ENCODE measurements around the gene SLC12A6. TPM values are rescaled to one million over a fixed set of nuclear protein-coding genes. Genes with fewer than 3 reads are reported as not detected.

Gene SLC12A6
- total RNA-seq, 2 experiments from 2014 or later, result 58.5 to 58.7 TPM

- no peaks in the 10 kb centered on the region for H3K27me3 ChIP-seq (ENCODE audit: control insufficient read depth in 1 of 2, insufficient read depth in 2 of 2, low read length in 2 of 2)
- no peak for TF ChIP-seq CTCF (IDR thresholded peaks at IDR 0.05)
- no peak overlapping the region for H3K27ac ChIP-seq (ENCODE audit: low read depth in 1 of 2, low read length in 2 of 2)
- Mint-ChIP-seq H3K9me3 (no peaks in the 10 kb centered on the region), H3K4me1 (ENCODE audit: low read depth) (no peaks in the 10 kb centered on the region), H3K27ac (no peak overlapping the region), H3K27me3 (peaks cover 4% of the 10 kb centered on the region), H3K4me3 (no peak overlapping the region), H3K36me3 (ENCODE audit: low read depth) (no peaks in the 10 kb centered on the region)
- ATAC-seq (ENCODE audit: poor library complexity), result no peak
- DNase-seq, result no peak
- CTCF ChIA-PET, result no interaction called here
- H3K4me3 ChIP-seq (ENCODE audit: low read length), result no peak overlapping the region
- no peaks in the 10 kb centered on the region for H3K4me1 ChIP-seq (ENCODE audit: insufficient read depth, low read length)
- H3K9me3 ChIP-seq (ENCODE audit: control insufficient read depth in 1 of 2, insufficient read depth in 1 of 2, low read length in 2 of 2), result no peaks in the 10 kb centered on the region
- H3K36me3 ChIP-seq (ENCODE audit: insufficient read depth, low read length), result no peaks in the 10 kb centered on the region
- POLR2A ChIA-PET, result interaction anchor here (0.7 kb wide), 1 partner anchor 656 kb away, joined by 3 read pairs; no protein-coding TSS in a partner anchor
- intact Hi-C loops (cut with DNase I, micrococcal nuclease), result no loop called here
Observed at GRCh38 chr15:34216527-34217270, 120.9 kb downstream of the SLC12A6 start.

GRCh38 chr15:34214135-34214534 lies 123.4 kb downstream of the SLC12A6 start:
- H3K36me3 Mint-ChIP-seq (ENCODE audit: low read depth), result no peaks in the 10 kb centered on the region

GRCh38 chr15:34213690-34214089 lies 123.9 kb downstream of the SLC12A6 start:
- intact Hi-C loops (cut with DNase I, micrococcal nuclease), result loop anchor here in 1 of 2 experiments (5.0 kb wide), 1 partner anchor 476 kb away; no protein-coding TSS in a partner anchor
- CTCF ChIA-PET, result no interaction called here
- no peaks in the 10 kb centered on the region for H3K9me3 Mint-ChIP-seq
- Histone ChIP-seq H3K9me3 (ENCODE audit: control insufficient read depth in 1 of 2, insufficient read depth in 1 of 2, low read length in 2 of 2) (no peaks in the 10 kb centered on the region), H3K27me3 (ENCODE audit: control insufficient read depth in 1 of 2, insufficient read depth in 2 of 2, low read length in 2 of 2) (no peaks in the 10 kb centered on the region), H3K4me1 (ENCODE audit: insufficient read depth, low read length) (peaks cover 8% of the 10 kb centered on the region), H3K36me3 (ENCODE audit: insufficient read depth, low read length) (no peaks in the 10 kb centered on the region), H3K27ac (ENCODE audit: low read depth in 1 of 2, low read length in 2 of 2) (no peak overlapping the region), H3K4me3 (ENCODE audit: low read length) (no peak overlapping the region)
- no peaks in the 10 kb centered on the region for H3K36me3 Mint-ChIP-seq (ENCODE audit: low read depth)
- peaks cover 8% of the 10 kb centered on the region for H3K4me1 Mint-ChIP-seq (ENCODE audit: low read depth)
- POLR2A ChIA-PET, result no interaction called here
- peaks cover 4% of the 10 kb centered on the region for H3K27me3 Mint-ChIP-seq
- DNase-seq (no peak), ATAC-seq (ENCODE audit: poor library complexity) (no peak)
- H3K27ac Mint-ChIP-seq, result no peak overlapping the region
- no peak overlapping the region for H3K4me3 Mint-ChIP-seq
- TF ChIP-seq CTCF (IDR thresholded peaks at IDR 0.05), result no peak

More at GRCh38 chr15:34214135-34214534, 123.4 kb downstream of the SLC12A6 start:
- no peak for TF ChIP-seq CTCF (IDR thresholded peaks at IDR 0.05)
- CTCF ChIA-PET, result no interaction called here
- Histone ChIP-seq H3K27ac (ENCODE audit: low read depth in 1 of 2, low read length in 2 of 2) (no peak overlapping the region), H3K27me3 (ENCODE audit: control insufficient read depth in 1 of 2, insufficient read depth in 2 of 2, low read length in 2 of 2) (no peaks in the 10 kb centered on the region), H3K9me3 (ENCODE audit: control insufficient read depth in 1 of 2, insufficient read depth in 1 of 2, low read length in 2 of 2) (no peaks in the 10 kb centered on the region), H3K4me1 (ENCODE audit: insufficient read depth, low read length) (peaks cover 6% of the 10 kb centered on the region), H3K36me3 (ENCODE audit: insufficient read depth, low read length) (no peaks in the 10 kb centered on the region), H3K4me3 (ENCODE audit: low read length) (no peak overlapping the region)
- no peak overlapping the region for H3K27ac Mint-ChIP-seq
- intact Hi-C loops (cut with DNase I, micrococcal nuclease), result loop anchor here in 1 of 2 experiments (5.0 kb wide), 1 partner anchor 477 kb away; no protein-coding TSS in a partner anchor
- H3K4me3 Mint-ChIP-seq, result no peak overlapping the region
- peaks cover 3% of the 10 kb centered on the region for H3K4me1 Mint-ChIP-seq (ENCODE audit: low read depth)
- POLR2A ChIA-PET, result no interaction called here
- no peak for DNase-seq
- no peak for ATAC-seq (ENCODE audit: poor library complexity)
- H3K9me3 Mint-ChIP-seq, result no peaks in the 10 kb centered on the region
- H3K27me3 Mint-ChIP-seq, result peaks cover 4% of the 10 kb centered on the region
